ENCODE data around the gene TBC1D32.

Gene TBC1D32

GRCh38 chr6:121347484-121347883 is 13.2 kb upstream of the TBC1D32 start:
- Mint-ChIP-seq H3K4me3 (no peak overlapping the region), H3K9me3 (no peaks in the 10 kb centered on the region), H3K4me1 (peaks cover 7% of the 10 kb centered on the region), H3K27me3 (ENCODE audit: low read depth) (no peaks in the 10 kb centered on the region), H3K27ac (no peak overlapping the region), H3K36me3 (ENCODE audit: low read depth) (no peaks in the 10 kb centered on the region)
- no peak for TF ChIP-seq CTCF (IDR thresholded peaks at IDR 0.05; ENCODE audit: unreplicated experiment in 3 of 3)

DNA sequence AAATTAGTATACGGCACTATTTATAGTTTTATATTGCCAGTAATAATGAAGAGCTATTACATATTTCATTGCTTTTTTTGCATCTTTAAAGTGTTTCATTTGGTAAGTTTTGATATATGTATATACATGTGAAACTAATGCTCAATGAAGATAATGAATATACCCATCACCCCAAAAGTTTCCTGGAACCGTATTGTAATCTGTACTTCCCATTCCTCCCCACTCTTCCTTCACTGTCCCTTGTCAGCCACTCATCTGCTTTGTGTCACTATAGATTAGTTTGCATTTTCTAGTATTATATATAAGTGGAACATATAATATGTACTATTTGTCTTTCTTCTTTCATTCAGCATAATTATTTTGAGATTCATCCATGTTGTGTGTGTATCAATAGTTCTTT is 10.3 kb upstream of the TBC1D32 start:
- Mint-ChIP-seq H3K27me3 (ENCODE audit: low read depth) (no peaks in the 10 kb centered on the region), H3K27ac (no peak overlapping the region), H3K9me3 (no peaks in the 10 kb centered on the region), H3K4me1 (peaks cover 3% of the 10 kb centered on the region), H3K4me3 (no peak overlapping the region), H3K36me3 (ENCODE audit: low read depth) (no peaks in the 10 kb centered on the region)
- TF ChIP-seq CTCF (IDR thresholded peaks at IDR 0.05; ENCODE audit: unreplicated experiment in 3 of 3), result no peak

- no peaks in the 10 kb centered on the region for H3K36me3 Mint-ChIP-seq (ENCODE audit: low read depth)
- H3K27ac Mint-ChIP-seq, result peak overlapping the region; percentile 2 to 84 (median 23)
- no peak overlapping the region for H3K4me3 Mint-ChIP-seq
- H3K9me3 Mint-ChIP-seq, result no peaks in the 10 kb centered on the region
- no peaks in the 10 kb centered on the region for H3K27me3 Mint-ChIP-seq (ENCODE audit: low read depth)
- TF ChIP-seq CTCF (IDR thresholded peaks at IDR 0.05; ENCODE audit: unreplicated experiment in 3 of 3), result no peak
- H3K4me1 Mint-ChIP-seq, result peaks cover 26% of the 10 kb centered on the region
Measured at GRCh38 chr6:121339639-121340226, 5.5 kb upstream of the TBC1D32 start.

DNA sequence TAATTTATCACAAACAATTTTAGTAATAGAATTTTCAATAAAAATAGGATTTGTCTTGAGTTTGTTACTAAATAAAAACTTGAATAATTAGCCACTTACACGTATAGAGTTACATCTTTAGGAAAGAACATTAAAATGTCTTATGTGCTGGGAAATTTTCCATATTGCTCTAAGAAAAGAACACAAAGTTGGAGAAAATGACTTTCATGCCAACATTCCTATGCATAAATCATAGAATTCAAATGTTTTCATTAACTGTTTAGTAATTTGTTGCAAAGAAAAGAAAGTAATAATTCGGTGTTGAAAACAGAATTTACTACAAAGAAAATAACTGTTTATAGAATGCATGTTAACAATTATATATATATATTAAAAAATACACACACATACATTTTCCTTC is 4.7 kb upstream of the TBC1D32 start:
- no peak for TF ChIP-seq CTCF (IDR thresholded peaks at IDR 0.05; ENCODE audit: unreplicated experiment in 3 of 3)
- no peaks in the 10 kb centered on the region for H3K27me3 Mint-ChIP-seq (ENCODE audit: low read depth)
- no peaks in the 10 kb centered on the region for H3K36me3 Mint-ChIP-seq (ENCODE audit: low read depth)
- H3K4me1 Mint-ChIP-seq, result peaks cover 34% of the 10 kb centered on the region
- peak overlapping the region; percentile 82 to 92 (median 84) for H3K27ac Mint-ChIP-seq
- H3K9me3 Mint-ChIP-seq, result no peaks in the 10 kb centered on the region
- no peak overlapping the region for H3K4me3 Mint-ChIP-seq

- Mint-ChIP-seq H3K9me3 (no peaks in the 10 kb centered on the region), H3K4me1 (peaks cover 35% of the 10 kb centered on the region), H3K4me3 (peak overlapping the region in 1 of 3 experiments; percentile 12)
Measured at GRCh38 chr6:121338366-121338765, 4.1 kb upstream of the TBC1D32 start.

More at GRCh38 chr6:121338366-121338765, 4.1 kb upstream of the TBC1D32 start:
- no peak for TF ChIP-seq CTCF (IDR thresholded peaks at IDR 0.05; ENCODE audit: unreplicated experiment in 3 of 3)
- Mint-ChIP-seq H3K27me3 (ENCODE audit: low read depth) (no peaks in the 10 kb centered on the region), H3K27ac (peak overlapping the region; percentile 82 to 92 (median 84)), H3K36me3 (ENCODE audit: low read depth) (no peaks in the 10 kb centered on the region)

All from nephron (organoid).